OCI-LY7 (cell line): ENCODE measurements around the gene DNAJC3. TPM values are rescaled to one million over a fixed set of nuclear protein-coding genes. Genes with fewer than 3 reads are reported as not detected.

Experiments used
- BruUV-seq: library from RNA; stranded (reverse); fragments of 400-500 nt; replicated peaks from 2 replicates; lab custom pipeline; 2021; lab: Mats Ljungman, UMichigan
- CTCF ChIA-PET: fragments of 300-600 bp; sonication (Branson Sonifier 250); formaldehyde crosslinking; loops from one replicate; lab custom pipeline; 2022; ENCODE audit warnings: antibody characterized with exemption; ENCODE audit not compliant: unreplicated experiment; lab: Charles Lee
- POLR2A ChIA-PET: fragments of 300-600 bp; sonication (Branson Sonifier 250); formaldehyde crosslinking; loops from one replicate; lab custom pipeline; 2022; ENCODE audit warnings: antibody characterized with exemption; lab: Charles Lee
- DNase-seq: peaks from one replicate; pipeline ENCODE4 v3.0.0-alpha.2; 2015; ENCODE audit warnings: low spot score
- H2AFZ ChIP-seq: fragments of 200-600 bp; sonication (generic), shearing (Covaris generic); 2 replicates; pipeline ENCODE4 v1.6.1; 2014; ENCODE audit warnings: mild to moderate bottlenecking, antibody characterized with exemption, low read length, moderate library complexity
- H3K27ac ChIP-seq: fragments of 200-600 bp; sonication (generic); 2 replicates; pipeline ENCODE4 v1.5.1; 2014; ENCODE audit warnings: mixed run types, low read depth, mild to moderate bottlenecking, moderate library complexity, low read length, inconsistent platforms; ENCODE audit not compliant: poor library complexity, severe bottlenecking
- H3K36me3 ChIP-seq: fragments of 200-600 bp; sonication (generic); 2 replicates; pipeline ENCODE4 v1.6.1; 2014; ENCODE audit warnings: mild to moderate bottlenecking, antibody characterized with exemption, low read length, moderate library complexity, mixed read lengths; ENCODE audit not compliant: insufficient read depth
- H3K4me1 ChIP-seq: fragments of 200-600 bp; sonication (generic); 2 replicates; pipeline ENCODE4 v1.5.1; 2014; ENCODE audit warnings: mild to moderate bottlenecking, low read length; ENCODE audit not compliant: insufficient read depth, poor library complexity, severe bottlenecking
- H3K4me2 ChIP-seq: fragments of 200-600 bp; sonication (generic); 2 replicates; pipeline ENCODE4 v1.6.1; 2014; ENCODE audit warnings: mild to moderate bottlenecking, low read length
- H3K4me3 ChIP-seq: fragments of 200-600 bp; sonication (generic); 2 replicates; pipeline ENCODE4 v1.5.1; 2014; ENCODE audit warnings: mild to moderate bottlenecking, low read depth, low read length; ENCODE audit not compliant: poor library complexity, severe bottlenecking
- H3K79me2 ChIP-seq: fragments of 200-600 bp; sonication (generic); 2 replicates; pipeline ENCODE4 v1.6.1; 2016; ENCODE audit warnings: low read depth, mild to moderate bottlenecking, low read length, moderate library complexity, mixed read lengths; ENCODE audit not compliant: insufficient read depth
- H3K9me2 ChIP-seq: fragments of 200-600 bp; sonication (generic); 2 replicates; pipeline ENCODE4 v1.6.1; 2016; ENCODE audit warnings: mild to moderate bottlenecking, low read length, mixed read lengths; ENCODE audit not compliant: insufficient read depth
- H3K9me3 ChIP-seq: fragments of 200-600 bp; sonication (generic); 2 replicates; pipeline ENCODE4 v1.6.1; 2014; ENCODE audit warnings: mild to moderate bottlenecking, mixed run types, low read length, mixed read lengths
- H4K20me1 ChIP-seq: fragments of 200-600 bp; sonication (generic); 2 replicates; pipeline ENCODE4 v1.6.1; 2014; ENCODE audit warnings: mild to moderate bottlenecking, antibody characterized with exemption, low read length, moderate library complexity, mixed read lengths; ENCODE audit not compliant: insufficient read depth
- EZH2phosphoT487 ChIP-seq: fragments of 200-600 bp; sonication (generic); IDR thresholded peaks from 2 replicates; pipeline ENCODE4 v1.6.1; 2018; ENCODE audit warnings: low read depth, borderline replicate concordance, mild to moderate bottlenecking, mixed run types, antibody characterized with exemption, low read length, moderate library complexity, mixed read lengths
- intact Hi-C: fragments of 100-400 bp; cut with micrococcal nuclease; formaldehyde crosslinking; loops from one replicate; pipeline ENCODE4 v1.10.0; 2022; ENCODE audit not compliant: unreplicated experiment
- total RNA-seq, 2 experiments: library from RNA; depleted of rRNA in 1 of 2; stranded (reverse); fragments of >200 nt in 1 of 2; shearing (Covaris generic) in 1 of 2; gene quantifications; 2 replicates each; pipeline ENCODE4 v1.2.3, GENCODE V29; 2014 to 2022
- TF ChIP-seq, protein P1 (sequence below): fragments of 200-600 bp; sonication (generic); conservative IDR thresholded peaks from 2 replicates; pipeline ENCODE4 v1.5.1; 2014; ENCODE audit warnings: mild to moderate bottlenecking, antibody characterized with exemption, low read length, moderate library complexity, mixed read lengths

Gene DNAJC3
- total RNA-seq, 2 experiments from 2014 or later, result 5.4 to 11.1 TPM

DNA sequence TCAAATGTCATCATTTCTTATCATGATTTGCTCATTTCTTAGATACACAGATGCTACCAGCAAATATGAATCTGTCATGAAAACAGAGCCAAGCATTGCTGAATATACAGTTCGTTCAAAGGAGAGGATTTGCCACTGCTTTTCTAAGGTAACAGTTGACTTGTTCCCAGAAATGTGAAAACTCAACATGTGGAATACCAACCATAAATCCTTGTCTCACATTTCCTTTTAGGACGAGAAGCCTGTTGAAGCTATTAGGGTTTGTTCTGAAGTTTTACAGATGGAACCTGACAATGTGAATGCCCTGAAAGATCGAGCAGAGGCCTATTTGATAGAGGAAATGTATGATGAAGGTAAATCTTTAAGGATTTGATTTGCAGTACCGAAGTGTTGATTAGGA, 86.7 kb downstream of the DNAJC3 start:
- H3K79me2 ChIP-seq, result no peaks in the 10 kb centered on the region
- no peak overlapping the region for H3K27ac ChIP-seq
- no peak overlapping the region for H2AFZ ChIP-seq
- ChIA-PET POLR2A (no interaction called here), CTCF (no interaction called here)
- no peak overlapping the region for H3K4me3 ChIP-seq
- no TSS peak for BruUV-seq
- no peaks in the 10 kb centered on the region for H3K9me2 ChIP-seq
- H3K4me2 ChIP-seq, result no peak overlapping the region
- no peaks in the 10 kb centered on the region for H3K4me1 ChIP-seq
- TF ChIP-seq EZH2phosphoT487, result no peak
- TF ChIP-seq, protein P1, sequence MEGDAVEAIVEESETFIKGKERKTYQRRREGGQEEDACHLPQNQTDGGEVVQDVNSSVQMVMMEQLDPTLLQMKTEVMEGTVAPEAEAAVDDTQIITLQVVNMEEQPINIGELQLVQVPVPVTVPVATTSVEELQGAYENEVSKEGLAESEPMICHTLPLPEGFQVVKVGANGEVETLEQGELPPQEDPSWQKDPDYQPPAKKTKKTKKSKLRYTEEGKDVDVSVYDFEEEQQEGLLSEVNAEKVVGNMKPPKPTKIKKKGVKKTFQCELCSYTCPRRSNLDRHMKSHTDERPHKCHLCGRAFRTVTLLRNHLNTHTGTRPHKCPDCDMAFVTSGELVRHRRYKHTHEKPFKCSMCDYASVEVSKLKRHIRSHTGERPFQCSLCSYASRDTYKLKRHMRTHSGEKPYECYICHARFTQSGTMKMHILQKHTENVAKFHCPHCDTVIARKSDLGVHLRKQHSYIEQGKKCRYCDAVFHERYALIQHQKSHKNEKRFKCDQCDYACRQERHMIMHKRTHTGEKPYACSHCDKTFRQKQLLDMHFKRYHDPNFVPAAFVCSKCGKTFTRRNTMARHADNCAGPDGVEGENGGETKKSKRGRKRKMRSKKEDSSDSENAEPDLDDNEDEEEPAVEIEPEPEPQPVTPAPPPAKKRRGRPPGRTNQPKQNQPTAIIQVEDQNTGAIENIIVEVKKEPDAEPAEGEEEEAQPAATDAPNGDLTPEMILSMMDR, result no peak
- H4K20me1 ChIP-seq, result no peaks in the 10 kb centered on the region
- no peak for DNase-seq
- no peaks in the 10 kb centered on the region for H3K9me3 ChIP-seq
- intact Hi-C loops, result no loop called here
- peaks cover 11% of the 10 kb centered on the region; the same call in 1 of the 2 replicates for H3K36me3 ChIP-seq

DNA sequence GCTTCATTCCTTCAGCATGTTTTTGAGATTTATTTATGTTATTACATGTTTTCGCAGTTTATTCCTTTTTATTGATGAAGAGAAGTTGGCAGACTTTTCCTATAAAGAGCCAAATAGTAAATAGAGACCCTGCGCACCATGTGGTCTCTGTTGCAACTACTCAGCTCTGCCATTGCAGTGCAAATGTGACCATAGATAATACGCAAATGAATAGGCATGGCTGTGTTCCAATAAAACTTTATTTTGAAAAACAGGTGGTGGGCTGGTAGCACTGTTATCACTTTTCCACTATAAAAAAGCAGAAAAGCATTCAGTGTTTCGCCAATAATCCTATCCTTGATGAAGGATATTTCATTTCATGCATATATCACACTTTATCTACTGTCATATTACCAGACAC, 95.0 kb downstream of the DNAJC3 start:
- intact Hi-C loops, result no loop called here

DNA sequence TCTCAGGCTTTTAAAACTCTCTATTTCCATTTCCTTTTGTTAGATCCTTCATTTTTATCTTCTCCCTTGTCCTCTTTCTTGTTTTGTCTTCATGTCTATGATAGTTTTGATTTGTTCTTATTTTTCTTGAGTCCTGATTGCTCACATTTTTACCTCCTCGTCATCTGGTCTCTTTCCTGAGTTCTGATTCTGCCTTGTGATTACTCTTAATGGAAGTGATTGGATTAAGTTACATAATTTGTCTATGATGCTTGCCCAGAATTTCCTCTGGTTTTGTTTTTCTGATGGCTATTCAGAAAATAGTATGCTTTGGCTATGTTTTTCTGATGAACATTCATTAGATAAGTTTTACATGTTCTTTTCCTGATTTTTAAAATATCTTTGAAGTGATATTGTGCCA, 102.6 kb downstream of the DNAJC3 start:
- POLR2A ChIA-PET, result no interaction called here
- Histone ChIP-seq H4K20me1 (no peaks in the 10 kb centered on the region), H3K9me3 (no peaks in the 10 kb centered on the region), H2AFZ (no peak overlapping the region), H3K4me3 (no peak overlapping the region), H3K9me2 (no peaks in the 10 kb centered on the region), H3K79me2 (no peaks in the 10 kb centered on the region), H3K36me3 (no peaks in the 10 kb centered on the region), H3K27ac (no peak overlapping the region), H3K4me2 (no peak overlapping the region), H3K4me1 (no peaks in the 10 kb centered on the region)
- CTCF ChIA-PET, result no interaction called here
- no TSS peak for BruUV-seq
- intact Hi-C loops, result no loop called here
- TF ChIP-seq, protein P1, result no peak
- TF ChIP-seq EZH2phosphoT487, result no peak
- no peak for DNase-seq

More for the DNA sequence above, 95.0 kb downstream of the DNAJC3 start:
- Histone ChIP-seq H4K20me1 (no peaks in the 10 kb centered on the region), H3K79me2 (no peaks in the 10 kb centered on the region), H3K36me3 (no peaks in the 10 kb centered on the region), H3K9me3 (no peaks in the 10 kb centered on the region), H3K4me1 (no peaks in the 10 kb centered on the region), H3K4me3 (no peak overlapping the region), H3K4me2 (no peak overlapping the region), H3K27ac (no peak overlapping the region), H3K9me2 (no peaks in the 10 kb centered on the region), H2AFZ (no peak overlapping the region)
- ChIA-PET CTCF (no interaction called here), POLR2A (interaction anchor here (0.5 kb wide), 1 partner anchor 97 kb away, joined by 4 read pairs; no protein-coding TSS in a partner anchor)
- DNase-seq, result no peak
- BruUV-seq, result no TSS peak
- TF ChIP-seq, protein P1, result no peak
